K562 (cell line): ENCODE measurements around the gene SLC38A8. TPM values are rescaled to one million over a fixed set of nuclear protein-coding genes. Genes with fewer than 3 reads are reported as not detected.
A peak's percentile ranks its signal among the peaks of the same experiment; 100 is the strongest.

ENCODE experiments used
- CBX8 ChIP-seq: fragments of 200-600 bp; sonication (generic); IDR thresholded peaks from 2 replicates; pipeline ENCODE4 v1.6.1; 2012; ENCODE audit warnings: borderline replicate concordance, mixed run types, low read depth, mild to moderate bottlenecking, moderate library complexity, mixed read lengths, low read length, control low read depth, inconsistent platforms; ENCODE audit not compliant: poor library complexity, severe bottlenecking; ENCODE audit errors: extremely low read depth
- ETV1 ChIP-seq: fragments of 450-650 bp; conservative IDR thresholded peaks from 2 replicates; pipeline ENCODE4 v1.6.1; 2016; ENCODE audit warnings: missing genetic modification characterization, control low read depth, low read depth, missing compliant biosample characterization
- GATAD2B ChIP-seq: fragments of 450-650 bp; IDR thresholded peaks from 2 replicates; pipeline ENCODE4 v1.6.1; 2017; ENCODE audit warnings: mild to moderate bottlenecking, borderline replicate concordance
- NCOA2 ChIP-seq, 2 experiments: fragments of 450-650 bp; IDR thresholded peaks; 2 replicates each; pipeline ENCODE4 v1.6.1; 2018; ENCODE audit warnings: mild to moderate bottlenecking in 2 of 2, moderate library complexity in 1 of 2; ENCODE audit not compliant: partially characterized antibody in 2 of 2
- NFIC ChIP-seq: fragments of 450-650 bp; IDR thresholded peaks from 2 replicates; pipeline ENCODE4 v1.6.1; 2017; ENCODE audit warnings: mild to moderate bottlenecking, inconsistent platforms
- NR2C2 ChIP-seq, 2 experiments: fragments of 200-800 bp in 1 of 2; sonication (Bioruptor generic) in 1 of 2; sonication (generic) in 1 of 2; formaldehyde crosslinking in 1 of 2; IDR thresholded peaks; 2 replicates each; pipeline versions ENCODE4 v1.6.1 to v1.8.0; 2016 to 2022; ENCODE audit warnings: mild to moderate bottlenecking in 1 of 2, missing compliant biosample characterization in 1 of 2, missing genetic modification characterization in 1 of 2, missing genetic modification reagents in 1 of 2
- PTTG1 ChIP-seq: fragments of 450-650 bp; IDR thresholded peaks from 2 replicates; pipeline ENCODE4 v1.6.1; 2016; ENCODE audit warnings: low read depth, mild to moderate bottlenecking, missing genetic modification characterization, missing compliant biosample characterization
- RBM22 ChIP-seq: fragments of 200-400 bp; formaldehyde crosslinking; IDR thresholded peaks from 2 replicates; pipeline ENCODE4 v1.6.1; 2018; ENCODE audit warnings: low read length, low read depth; ENCODE audit not compliant: poor library complexity, severe bottlenecking
- RFX1 ChIP-seq: fragments of 450-650 bp; IDR thresholded peaks from 2 replicates; pipeline ENCODE4 v1.6.1; 2016; ENCODE audit warnings: mild to moderate bottlenecking, moderate library complexity
- SMAD3 ChIP-seq: fragments of 450-650 bp; formaldehyde crosslinking; conservative IDR thresholded peaks from 2 replicates; pipeline ENCODE4 v1.4.0; 2020; ENCODE audit warnings: mild to moderate bottlenecking
- TAF7 ChIP-seq: fragments of 450-650 bp; IDR thresholded peaks from 2 replicates; pipeline ENCODE4 v1.6.1; 2016; ENCODE audit warnings: missing genetic modification characterization, missing compliant biosample characterization
- TFE3 ChIP-seq: fragments of 450-650 bp; formaldehyde crosslinking; IDR thresholded peaks from 2 replicates; pipeline ENCODE4 v1.4.0; 2020; ENCODE audit warnings: mild to moderate bottlenecking, mixed read lengths
- TRIM25 ChIP-seq: fragments of 450-650 bp; IDR thresholded peaks from 2 replicates; pipeline ENCODE4 v1.7.0; 2016; ENCODE audit warnings: borderline replicate concordance
- TSHZ1 ChIP-seq: fragments of 250-450 bp; sonication (Bioruptor Pico); IDR thresholded peaks from 2 replicates; pipeline ENCODE4 v1.4.0; 2020; ENCODE audit warnings: mild to moderate bottlenecking, moderate library complexity
- ZC3H4 ChIP-seq: sonication (generic); formaldehyde crosslinking; IDR thresholded peaks from 2 replicates; pipeline ENCODE4 v1.9.0; 2021; ENCODE audit warnings: missing genetic modification reagents, borderline replicate concordance
- ZNF146 ChIP-seq: IDR thresholded peaks from one replicate; pipeline ENCODE4 v1.6.1; 2018; ENCODE audit warnings: missing compliant biosample characterization; ENCODE audit not compliant: unreplicated experiment
- ZNF217 ChIP-seq: sonication (generic); formaldehyde crosslinking; IDR thresholded peaks from 2 replicates; pipeline ENCODE4 v1.8.0; 2022; ENCODE audit warnings: mild to moderate bottlenecking, missing genetic modification reagents
- ZNF57 ChIP-seq: fragments of 450-650 bp; formaldehyde crosslinking; IDR thresholded peaks from 2 replicates; pipeline ENCODE4 v1.4.0; 2020; ENCODE audit warnings: mild to moderate bottlenecking, moderate library complexity
- polyA plus RNA-seq, 8 experiments: library from polyadenylated mRNA; depleted of rRNA in 4 of 8; stranded (reverse) in 5 of 8; unstranded in 3 of 8; fragments of >200 nt; fragmentation: Nextera tagmentation in 2 of 8; fragmentation: Illumina TruSeq in 1 of 8; extraction: Ambion mirVana in 2 of 8; extraction: Trizol in 1 of 8; gene quantifications; 2 replicates each; pipeline versions ENCODE4 v1.2.1 to v1.2.3, GENCODE V29; 2011 to 2014; ENCODE audit warnings: inconsistent platforms in 1 of 8, missing spikeins in 1 of 8
- total RNA-seq, 7 experiments: library from RNA; depleted of rRNA in 6 of 7; stranded (reverse); fragments of >200 nt in 6 of 7; fragmentation: Illumina TruSeq in 2 of 7; extraction: Trizol in 2 of 7; gene quantifications; 2 replicates each; pipeline versions ENCODE4 v1.2.1 to v1.2.3, GENCODE V29; 2011 to 2021; ENCODE audit warnings: low replicate concordance in 1 of 7
- TF ChIP-seq, protein P1 (sequence below): fragments of 450-650 bp; formaldehyde crosslinking; IDR thresholded peaks from 2 replicates; pipeline ENCODE4 v1.4.0; 2022; ENCODE audit warnings: missing genetic modification characterization

SLC38A8 gene
- total and polyA plus RNA-seq, 9 of the 15 experiments (the other 6 are each of a cell fraction or from before 2014, with no cell fraction given), result 0.28 TPM; not detected in 8

- TF ChIP-seq TRIM25 (no peak), CBX8 (no peak), ZNF146 (CRISPR knock-in tag) (no peak), ZNF217 (CRISPR knock-in tag) (no peak), ZC3H4 (CRISPR knock-in tag) (no peak), NCOA2 (IDR thresholded peaks at IDR 0.05; ENCODE audit: partially characterized antibody in 2 of 2) (no peak), ZNF57 (no peak), PTTG1 (tag) (no peak), RBM22 (no peak), TAF7 (tag) (no peak), RFX1 (no peak), NR2C2 (CRISPR knock-in tag; IDR thresholded peaks at IDR 0.05) (no peak), NR2C2 (tag; IDR thresholded peaks at IDR 0.05) (no peak), NFIC (peak; percentile 49), ETV1 (tag) (no peak), GATAD2B (peak; percentile 56; the same call in 1 of the 2 replicates), TSHZ1 (CRISPR knock-in tag) (no peak), TFE3 (CRISPR knock-in tag) (no peak), SMAD3 (no peak)
- TF ChIP-seq, protein P1, sequence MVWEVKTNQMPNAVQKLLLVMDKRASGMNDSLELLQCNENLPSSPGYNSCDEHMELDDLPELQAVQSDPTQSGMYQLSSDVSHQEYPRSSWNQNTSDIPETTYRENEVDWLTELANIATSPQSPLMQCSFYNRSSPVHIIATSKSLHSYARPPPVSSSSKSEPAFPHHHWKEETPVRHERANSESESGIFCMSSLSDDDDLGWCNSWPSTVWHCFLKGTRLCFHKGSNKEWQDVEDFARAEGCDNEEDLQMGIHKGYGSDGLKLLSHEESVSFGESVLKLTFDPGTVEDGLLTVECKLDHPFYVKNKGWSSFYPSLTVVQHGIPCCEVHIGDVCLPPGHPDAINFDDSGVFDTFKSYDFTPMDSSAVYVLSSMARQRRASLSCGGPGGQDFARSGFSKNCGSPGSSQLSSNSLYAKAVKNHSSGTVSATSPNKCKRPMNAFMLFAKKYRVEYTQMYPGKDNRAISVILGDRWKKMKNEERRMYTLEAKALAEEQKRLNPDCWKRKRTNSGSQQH (CRISPR knock-in tag), result 0 out of 2 replicates have a peak, but pooled peaks have one; percentile 63
Measured at GRCh38 chr16:83967838-83968305, 74.7 kb downstream of the SLC38A8 start, which contains the start of gene NECAB2 (continued).
